Measurements from ENCODE around the gene EEF1AKMT4.

EEF1AKMT4 gene

GRCh38 chr3:184235381-184236032, 14.0 kb upstream of the EEF1AKMT4 start:
- peaks cover 18% of the 10 kb centered on the region for H3K27me3 ChIP-seq (ENCODE audit: insufficient read depth, poor library complexity, severe bottlenecking)
- H3K4me3 ChIP-seq (replicated peaks; ENCODE audit: insufficient read depth, low read length): no peak overlapping the region
- TF ChIP-seq POLR2AphosphoS5 (IDR thresholded peaks at IDR 0.05; ENCODE audit: low read depth) (no peak), GABPA (IDR thresholded peaks at IDR 0.05; ENCODE audit: low read depth) (no peak), REST (IDR thresholded peaks at IDR 0.05; ENCODE audit: insufficient replicate concordance, low read depth) (no peak), SPI1 (IDR thresholded peaks at IDR 0.05; ENCODE audit: borderline replicate concordance, low read depth) (no peak), CTCF (IDR thresholded peaks at IDR 0.05; ENCODE audit: insufficient read depth, low read length) (no peak)
- no peak for DNase-seq (ENCODE audit: low read depth in 1 of 2, low spot score in 1 of 2)
- no peak overlapping the region for H3K27ac ChIP-seq (replicated peaks)

GRCh38 chr3:184236033-184236410, 13.4 kb upstream of the EEF1AKMT4 start:
- Histone ChIP-seq H3K27me3 (ENCODE audit: insufficient read depth, poor library complexity, severe bottlenecking) (peaks cover 15% of the 10 kb centered on the region), H3K27ac (replicated peaks) (no peak overlapping the region), H3K4me3 (replicated peaks; ENCODE audit: insufficient read depth, low read length) (no peak overlapping the region)
- TF ChIP-seq REST (IDR thresholded peaks at IDR 0.05; ENCODE audit: insufficient replicate concordance, low read depth) (no peak), GABPA (IDR thresholded peaks at IDR 0.05; ENCODE audit: low read depth) (no peak), POLR2AphosphoS5 (IDR thresholded peaks at IDR 0.05; ENCODE audit: low read depth) (no peak), SPI1 (IDR thresholded peaks at IDR 0.05; ENCODE audit: borderline replicate concordance, low read depth) (no peak), CTCF (IDR thresholded peaks at IDR 0.05; ENCODE audit: insufficient read depth, low read length) (no peak)
- DNase-seq (ENCODE audit: low read depth in 1 of 2, low spot score in 1 of 2): no peak

GRCh38 chr3:184236636-184237035, 12.8 kb upstream of the EEF1AKMT4 start:
- Histone ChIP-seq H3K27me3 (ENCODE audit: insufficient read depth, poor library complexity, severe bottlenecking) (peaks cover 9% of the 10 kb centered on the region), H3K27ac (replicated peaks) (no peak overlapping the region), H3K4me3 (replicated peaks; ENCODE audit: insufficient read depth, low read length) (no peak overlapping the region)
- TF ChIP-seq SPI1 (IDR thresholded peaks at IDR 0.05; ENCODE audit: borderline replicate concordance, low read depth) (no peak), REST (IDR thresholded peaks at IDR 0.05; ENCODE audit: insufficient replicate concordance, low read depth) (no peak), CTCF (IDR thresholded peaks at IDR 0.05; ENCODE audit: insufficient read depth, low read length) (no peak)
- no peak for DNase-seq (ENCODE audit: low read depth in 1 of 2, low spot score in 1 of 2)
